Measurements from ENCODE around the gene NAA80. TPM values are rescaled to one million over a fixed set of nuclear protein-coding genes. Genes with fewer than 3 reads are reported as not detected.
A peak's percentile ranks its signal among the peaks of the same experiment; 100 is the strongest.
"Not testable (repeated sequence)": the region's sequence is repeated elsewhere in the genome, so short reads cannot be mapped to it uniquely, and the experiment has no call there.

NAA80 gene
- total RNA-seq, 1 donor from 2014 or later: 4.9 TPM

DNA sequence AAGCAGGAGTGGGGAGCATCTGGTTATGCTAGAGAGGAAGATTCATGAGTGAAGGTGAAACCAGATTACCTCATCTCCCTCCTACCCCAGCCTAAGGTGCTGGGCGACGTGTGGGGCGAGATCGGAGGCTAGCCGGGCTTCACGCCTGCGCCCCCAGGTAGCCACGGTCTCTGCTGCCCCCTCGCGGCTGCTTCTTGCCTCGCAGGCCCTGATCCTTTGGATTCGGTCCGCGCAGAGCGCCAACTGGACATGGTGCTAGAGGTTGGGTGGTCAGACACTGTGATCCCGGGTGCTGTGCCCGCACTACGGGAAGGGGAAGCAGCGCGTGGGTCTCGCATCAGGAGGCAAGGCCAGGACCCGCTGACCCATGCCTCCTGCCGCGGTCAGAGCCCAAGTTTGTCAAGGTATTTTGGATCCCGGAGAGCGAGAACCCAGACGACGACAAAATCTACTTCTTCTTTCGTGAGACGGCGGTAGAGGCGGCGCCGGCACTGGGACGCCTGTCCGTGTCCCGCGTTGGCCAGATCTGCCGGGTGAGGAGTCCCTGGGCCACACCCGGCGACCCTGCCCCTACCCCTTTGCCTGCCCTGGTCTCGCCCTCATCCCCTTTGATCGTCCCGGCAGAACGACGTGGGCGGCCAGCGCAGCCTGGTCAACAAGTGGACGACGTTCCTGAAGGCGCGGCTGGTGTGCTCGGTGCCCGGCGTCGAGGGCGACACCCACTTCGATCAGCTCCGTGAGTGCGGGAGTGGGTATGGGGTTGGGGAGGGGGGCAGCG lies 26.1 kb downstream of the NAA80 start:
- DNase-seq (ENCODE audit: low spot score) (peak; percentile 90), ATAC-seq (peak; percentile 86)

GRCh38 chr3:50272538-50272910 lies 26.7 kb downstream of the NAA80 start:
- not testable (repeated sequence) for DNase-seq (ENCODE audit: low spot score)

DNA sequence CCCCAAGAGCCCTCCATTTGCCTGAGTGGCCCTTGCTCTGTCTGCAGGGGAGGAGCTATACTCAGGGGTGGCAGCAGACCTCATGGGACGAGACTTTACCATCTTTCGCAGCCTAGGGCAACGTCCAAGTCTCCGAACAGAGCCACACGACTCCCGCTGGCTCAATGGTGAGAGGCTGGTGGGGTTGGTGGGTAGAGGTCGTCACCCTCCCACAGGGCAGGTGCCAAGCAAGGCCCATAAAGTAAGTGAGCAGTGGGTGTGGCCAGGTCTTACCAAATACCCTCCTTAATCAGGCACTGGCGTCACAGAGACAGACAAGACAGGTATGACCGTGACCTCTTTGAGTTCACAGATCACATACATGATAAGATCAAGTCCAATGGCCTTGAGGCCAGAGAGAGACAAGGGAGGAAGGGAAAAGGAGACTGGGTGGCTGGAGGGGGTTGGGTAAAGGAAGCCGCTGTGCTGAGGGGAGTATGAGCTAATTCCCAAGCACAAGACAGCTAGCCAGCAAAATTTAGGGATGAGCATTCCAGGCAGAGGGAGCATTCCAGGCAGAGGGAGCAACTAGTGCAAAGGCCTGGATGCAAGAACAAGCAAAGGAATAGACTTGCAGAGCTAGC lies 27.8 kb downstream of the NAA80 start:
- no peak for ATAC-seq
- no peak for DNase-seq (ENCODE audit: low spot score)

More at GRCh38 chr3:50272538-50272910, 26.7 kb downstream of the NAA80 start:
- ATAC-seq: not testable (repeated sequence)

- DNase-seq (ENCODE audit: low spot score) (no peak), ATAC-seq (no peak)
These were observed 28.6 kb downstream of the NAA80 start for GRCh38 chr3:50270422-50271224.

DNA sequence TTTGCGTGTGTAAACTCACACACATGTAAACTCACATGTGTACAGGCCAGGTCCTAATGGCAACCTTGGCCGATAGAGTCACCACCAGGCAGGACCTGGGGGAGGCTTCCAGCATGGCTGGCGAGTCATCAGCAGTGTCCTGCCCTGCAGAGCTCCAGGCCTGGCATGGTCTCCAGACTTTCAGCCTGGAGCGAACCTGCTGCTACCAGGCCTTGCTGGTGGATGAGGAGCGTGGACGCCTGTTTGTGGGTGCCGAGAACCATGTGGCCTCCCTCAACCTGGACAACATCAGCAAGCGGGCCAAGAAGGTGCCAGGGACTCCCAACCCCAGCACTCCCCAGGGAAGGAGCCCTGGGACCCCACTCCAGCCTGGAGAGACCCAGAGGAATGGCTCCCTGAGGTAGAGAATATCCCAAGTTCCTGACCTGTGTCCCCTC lies 29.2 kb downstream of the NAA80 start:
- no peak for ATAC-seq
- no peak for DNase-seq (ENCODE audit: low spot score)

- ATAC-seq (no peak), DNase-seq (ENCODE audit: low spot score) (no peak)
These were observed 29.7 kb downstream of the NAA80 start for GRCh38 chr3:50269460-50269859.

- DNase-seq (ENCODE audit: low spot score) (no peak), ATAC-seq (no peak)
These were observed 30.3 kb downstream of the NAA80 start, which contains the start of gene SEMA3B for GRCh38 chr3:50268703-50269451. Gene SEMA3B, plus strand, starts transcription at chr3:50269147. Its CDS starts 94 bp downstream, at chr3:50269241.

GRCh38 chr3:50268276-50268675 lies 30.9 kb downstream of the NAA80 start:
- no peak for DNase-seq (ENCODE audit: low spot score)
- ATAC-seq: no peak

GRCh38 chr3:50267280-50267913 lies 31.8 kb downstream of the NAA80 start:
- ATAC-seq (peak; percentile 81), DNase-seq (ENCODE audit: low spot score) (peak; percentile 72)

- DNase-seq (ENCODE audit: low spot score) (no peak), ATAC-seq (no peak)
These were observed 32.4 kb downstream of the NAA80 start for GRCh38 chr3:50266836-50267235.

GRCh38 chr3:50266017-50266416 lies 33.2 kb downstream of the NAA80 start:
- no peak for DNase-seq (ENCODE audit: low spot score)
- no peak for ATAC-seq

DNA sequence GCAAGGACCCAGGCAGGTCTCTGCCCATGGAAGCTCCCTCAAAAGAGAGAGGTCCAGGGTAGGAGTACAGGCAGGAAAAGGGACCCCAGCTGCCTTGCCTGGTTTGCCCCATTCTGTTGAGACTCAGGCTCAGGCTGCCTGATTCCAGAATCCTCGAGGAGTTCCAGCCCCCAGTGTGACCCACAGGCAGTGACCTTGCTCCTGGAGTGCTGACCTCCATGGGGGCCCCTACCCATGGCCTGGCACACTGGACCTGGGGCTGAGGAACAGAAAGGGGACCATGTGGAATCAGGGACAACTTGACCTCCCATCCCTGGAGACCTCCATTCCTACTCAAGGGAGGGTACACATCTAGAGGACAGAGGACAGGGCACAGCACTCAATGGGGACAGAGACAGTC lies 33.6 kb downstream of the NAA80 start:
- ATAC-seq (no peak), DNase-seq (ENCODE audit: low spot score) (no peak)

DNA sequence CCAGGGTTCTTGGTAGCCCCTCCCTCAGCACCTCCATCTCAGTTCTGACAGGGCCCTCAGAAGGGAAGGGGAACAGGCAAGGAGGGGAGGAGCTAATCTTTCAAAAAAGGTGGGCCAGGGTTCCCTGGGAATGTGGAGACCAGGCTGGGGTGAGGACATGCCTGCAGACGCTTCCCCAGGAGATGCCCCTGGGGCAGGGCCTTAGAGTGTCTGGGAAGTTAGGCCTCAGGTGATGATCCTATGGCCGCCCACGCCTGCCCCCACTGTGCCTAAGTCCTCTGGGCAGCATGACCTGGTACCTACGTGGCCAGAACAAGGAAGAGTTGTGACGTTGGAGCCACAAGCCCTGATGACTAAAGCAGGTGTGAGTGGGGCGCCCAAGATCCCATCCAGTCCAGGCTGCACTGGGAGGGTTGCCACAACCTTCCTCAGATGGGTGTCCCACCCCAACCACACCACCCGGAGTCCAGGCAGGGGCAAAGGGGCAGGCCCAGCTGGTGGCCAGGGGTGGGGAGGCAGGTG lies 34.2 kb downstream of the NAA80 start:
- ATAC-seq (no peak), DNase-seq (ENCODE audit: low spot score) (no peak)

- DNase-seq (ENCODE audit: low spot score) (no peak), ATAC-seq (no peak)
These were observed 34.7 kb downstream of the NAA80 start for GRCh38 chr3:50264383-50264963.

DNA sequence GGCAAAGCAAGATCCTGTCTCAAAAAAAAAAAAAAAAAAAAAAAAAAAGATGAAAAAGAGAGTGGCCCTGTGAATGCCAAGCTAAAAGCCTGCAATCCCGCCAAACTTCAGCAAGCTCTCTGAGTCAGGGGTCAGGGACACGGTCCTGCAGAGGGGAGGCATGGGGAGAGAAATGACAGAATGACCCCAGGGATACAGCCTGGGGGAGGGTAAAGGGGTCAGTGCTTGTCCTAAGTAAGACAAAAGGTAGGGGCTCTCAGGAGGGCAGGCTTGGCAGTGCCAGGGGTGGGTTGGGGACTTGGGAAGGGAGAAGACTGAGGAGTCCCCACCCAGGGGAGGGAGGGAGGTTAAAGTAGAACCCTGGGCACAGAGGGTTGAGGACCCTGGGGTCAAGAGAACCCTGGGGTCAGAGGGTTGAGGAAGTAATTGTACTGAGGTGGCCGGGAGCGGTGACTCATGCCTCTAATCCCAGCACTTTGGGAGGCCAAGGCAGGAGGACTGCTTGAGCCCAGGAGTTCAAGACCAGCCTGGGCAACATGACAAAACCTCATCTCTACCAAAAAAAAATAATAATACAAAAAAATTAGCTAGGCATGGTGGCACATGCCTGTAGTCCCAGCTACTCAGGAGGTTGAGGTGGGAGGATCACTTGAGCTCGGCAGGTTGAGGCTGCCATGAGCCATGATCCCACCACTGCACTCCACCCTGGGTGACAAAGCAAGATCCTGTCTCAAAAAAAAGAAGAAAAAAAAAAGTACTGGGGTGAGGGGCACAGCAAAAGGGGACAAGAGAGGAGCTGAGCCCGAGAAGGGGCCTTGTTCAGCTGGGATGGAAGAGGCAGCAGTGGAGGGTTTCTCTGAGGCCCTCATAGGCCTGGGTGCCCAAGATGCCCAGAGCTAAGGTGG lies 35.5 kb downstream of the NAA80 start:
- DNase-seq (ENCODE audit: low spot score): no peak
- no peak for ATAC-seq

- ATAC-seq (no peak), DNase-seq (ENCODE audit: low spot score) (no peak)
These were observed 36.4 kb downstream of the NAA80 start for GRCh38 chr3:50262778-50263177.

DNA sequence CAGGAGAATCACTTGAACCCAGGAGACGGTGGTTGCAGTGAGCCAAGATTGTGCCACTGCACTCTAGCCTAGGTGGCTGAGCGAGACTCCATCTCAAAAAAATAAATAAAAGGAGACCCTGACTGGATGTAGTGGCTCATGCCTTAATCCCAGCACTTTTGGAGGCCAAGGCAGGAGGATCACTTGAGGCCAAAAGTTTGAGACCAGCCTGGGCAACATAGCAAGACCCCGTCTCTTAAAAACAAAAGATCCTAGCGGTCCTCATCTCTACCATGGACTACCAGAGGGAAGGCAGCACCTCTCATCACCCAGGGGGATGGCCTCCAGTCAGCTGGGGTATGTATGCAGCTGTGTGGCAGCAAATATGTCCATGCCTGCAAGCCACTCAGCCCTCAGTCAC lies 37.0 kb downstream of the NAA80 start:
- not testable (repeated sequence) for ATAC-seq; DNase-seq (ENCODE audit: low spot score)

GRCh38 chr3:50261505-50261904 lies 37.7 kb downstream of the NAA80 start:
- ATAC-seq: no peak
- DNase-seq (ENCODE audit: low spot score): no peak
